ENCODE results near the gene SMIM30.

Gene SMIM30

DNA sequence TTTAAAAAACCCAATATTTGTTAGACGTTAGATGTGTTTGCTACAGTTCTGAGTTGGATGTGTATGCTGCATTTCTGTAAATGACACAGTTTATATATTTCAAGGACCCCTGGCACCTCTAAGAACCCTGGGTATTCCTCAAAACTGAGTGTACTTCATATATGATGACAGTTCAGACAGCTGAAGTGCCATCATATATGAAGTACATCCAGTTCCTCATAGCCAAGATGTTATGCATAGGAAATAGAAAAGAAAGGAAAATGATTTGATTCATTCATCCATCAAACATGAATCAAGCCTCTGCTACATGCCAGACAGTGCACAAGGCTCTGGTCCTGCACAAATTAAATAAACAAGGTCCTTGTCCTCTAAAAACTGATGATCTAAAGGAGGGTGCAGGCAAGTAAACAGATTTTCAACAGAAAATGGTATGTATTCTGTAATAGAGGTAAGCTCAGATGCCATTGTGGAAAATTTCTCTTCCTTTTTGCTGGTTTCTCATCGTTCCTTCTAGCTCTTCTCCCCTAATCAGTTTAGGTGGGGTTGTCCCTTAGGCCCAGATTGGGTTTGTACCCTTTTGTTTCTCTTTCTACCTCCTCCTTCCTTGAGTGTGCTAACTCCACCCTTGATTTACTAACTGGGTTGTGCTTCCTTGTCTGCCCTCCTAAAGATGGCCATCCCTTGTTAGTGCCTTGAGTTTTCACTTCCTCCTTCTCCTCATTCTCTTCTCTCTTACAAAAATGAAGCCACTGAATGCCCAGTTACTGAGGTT, 25.3 kb upstream of the SMIM30 start:
- TF ChIP-seq, protein P1, sequence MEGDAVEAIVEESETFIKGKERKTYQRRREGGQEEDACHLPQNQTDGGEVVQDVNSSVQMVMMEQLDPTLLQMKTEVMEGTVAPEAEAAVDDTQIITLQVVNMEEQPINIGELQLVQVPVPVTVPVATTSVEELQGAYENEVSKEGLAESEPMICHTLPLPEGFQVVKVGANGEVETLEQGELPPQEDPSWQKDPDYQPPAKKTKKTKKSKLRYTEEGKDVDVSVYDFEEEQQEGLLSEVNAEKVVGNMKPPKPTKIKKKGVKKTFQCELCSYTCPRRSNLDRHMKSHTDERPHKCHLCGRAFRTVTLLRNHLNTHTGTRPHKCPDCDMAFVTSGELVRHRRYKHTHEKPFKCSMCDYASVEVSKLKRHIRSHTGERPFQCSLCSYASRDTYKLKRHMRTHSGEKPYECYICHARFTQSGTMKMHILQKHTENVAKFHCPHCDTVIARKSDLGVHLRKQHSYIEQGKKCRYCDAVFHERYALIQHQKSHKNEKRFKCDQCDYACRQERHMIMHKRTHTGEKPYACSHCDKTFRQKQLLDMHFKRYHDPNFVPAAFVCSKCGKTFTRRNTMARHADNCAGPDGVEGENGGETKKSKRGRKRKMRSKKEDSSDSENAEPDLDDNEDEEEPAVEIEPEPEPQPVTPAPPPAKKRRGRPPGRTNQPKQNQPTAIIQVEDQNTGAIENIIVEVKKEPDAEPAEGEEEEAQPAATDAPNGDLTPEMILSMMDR (IDR thresholded peaks at IDR 0.05; ENCODE audit: low read length, missing control alignments): no peak
- no peak overlapping the region for H3K4me3 ChIP-seq (replicated peaks; ENCODE audit: low read depth, low read length)
- no peak for DNase-seq (ENCODE audit: low read depth)

- H3K4me3 ChIP-seq (replicated peaks; ENCODE audit: low read depth, low read length): no peak overlapping the region
- no peak for DNase-seq (ENCODE audit: low read depth)
- TF ChIP-seq, protein P1 (IDR thresholded peaks at IDR 0.05; ENCODE audit: low read length, missing control alignments): no peak
Observed at GRCh38 chr7:113142385-113143119, 24.2 kb upstream of the SMIM30 start.

- TF ChIP-seq, protein P1 (IDR thresholded peaks at IDR 0.05; ENCODE audit: low read length, missing control alignments): no peak
- no peak overlapping the region for H3K4me3 ChIP-seq (replicated peaks; ENCODE audit: low read depth, low read length)
- no peak for DNase-seq (ENCODE audit: low read depth)
Observed at GRCh38 chr7:113141803-113142202, 23.4 kb upstream of the SMIM30 start.

DNA sequence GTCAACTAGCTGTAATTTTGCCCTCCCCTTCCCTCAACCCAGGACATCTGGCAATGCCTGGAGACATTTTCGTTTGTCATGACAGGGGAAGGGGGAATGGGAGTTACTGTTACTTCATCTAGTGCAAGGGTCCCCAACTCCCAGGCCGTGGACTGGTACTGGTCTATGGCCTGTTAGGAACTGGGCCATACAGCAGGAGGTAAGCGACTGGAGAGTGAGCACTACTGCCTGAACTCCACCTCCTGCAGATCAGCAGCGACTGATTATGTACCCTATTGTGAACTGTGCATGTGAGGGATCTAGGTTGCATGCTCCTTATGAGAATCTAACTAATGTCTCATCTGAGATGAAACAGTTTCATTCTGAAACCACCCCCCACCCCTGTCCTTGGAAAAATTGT, 22.6 kb upstream of the SMIM30 start:
- TF ChIP-seq, protein P1 (IDR thresholded peaks at IDR 0.05; ENCODE audit: low read length, missing control alignments): no peak

DNA sequence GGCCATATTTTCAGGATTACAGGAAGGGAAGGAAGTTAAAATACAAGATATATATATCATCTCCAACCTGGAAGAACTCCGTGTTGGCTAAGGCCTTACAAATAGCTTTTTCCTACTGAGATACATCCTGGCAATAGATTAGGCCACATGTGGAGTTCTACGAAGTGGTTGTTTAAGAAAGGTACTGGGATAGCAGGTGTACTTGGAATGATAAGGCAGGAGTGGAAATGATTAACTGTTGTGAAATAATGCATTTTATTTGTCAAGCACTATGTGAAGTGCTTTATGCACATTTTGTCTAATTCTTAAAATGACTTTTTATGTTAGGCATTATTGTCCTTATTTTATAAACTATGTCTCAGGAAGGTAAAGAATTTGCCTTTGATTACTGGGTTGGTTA, 18.9 kb upstream of the SMIM30 start:
- DNase-seq (ENCODE audit: low read depth): no peak
- H3K4me3 ChIP-seq (replicated peaks; ENCODE audit: low read depth, low read length): no peak overlapping the region
- TF ChIP-seq, protein P1 (IDR thresholded peaks at IDR 0.05; ENCODE audit: low read length, missing control alignments): no peak

More for the DNA sequence above, 22.6 kb upstream of the SMIM30 start:
- no peak overlapping the region for H3K4me3 ChIP-seq (replicated peaks; ENCODE audit: low read depth, low read length)
- DNase-seq (ENCODE audit: low read depth): no peak

GRCh38 chr7:113134025-113134424, 15.7 kb upstream of the SMIM30 start:
- no peak overlapping the region for H3K4me3 ChIP-seq (replicated peaks; ENCODE audit: low read depth, low read length)
- TF ChIP-seq, protein P1 (IDR thresholded peaks at IDR 0.05; ENCODE audit: low read length, missing control alignments): no peak
- no peak for DNase-seq (ENCODE audit: low read depth)
